Activated CD4-positive, alpha-beta T cell treated with anti-CD3 and anti-CD28 coated beads for 36 hours (primary cell): ENCODE data around the gene FOLR3. TPM values are rescaled to one million over a fixed set of nuclear protein-coding genes. Genes with fewer than 3 reads are reported as not detected.
A peak's percentile ranks its signal among the peaks of the same experiment; 100 is the strongest.

Source experiments
- ATAC-seq: fragments of 200-7000 bp; cut with Tn5 transposase; one replicate; pipeline ENCODE4 v1.10.0; 2021; ENCODE audit warnings: mild to moderate bottlenecking, moderate library complexity
- CTCF ChIA-PET: fragments of 350-600 bp; sonication (Branson Sonifier 250); formaldehyde crosslinking; loops from one replicate; lab custom pipeline; 2021; ENCODE audit warnings: antibody characterized with exemption; lab: Charles Lee
- POLR2A ChIA-PET: fragments of 350-600 bp; sonication (Branson Sonifier 250); formaldehyde crosslinking; loops from one replicate; lab custom pipeline; 2021; ENCODE audit warnings: antibody characterized with exemption, inconsistent platforms; lab: Charles Lee
- DNase-seq: peaks from one replicate; pipeline ENCODE4 v3.0.0-alpha.2; 2020
- H3K27ac Mint-ChIP-seq: one replicate; pipeline ENCODE4 v1.8.0; 2021; ENCODE audit warnings: mixed read lengths
- H3K27me3 Mint-ChIP-seq: one replicate; pipeline ENCODE4 v1.8.0; 2021; ENCODE audit warnings: mixed read lengths
- H3K36me3 Mint-ChIP-seq: one replicate; pipeline ENCODE4 v1.8.0; 2021; ENCODE audit warnings: low read depth, mixed read lengths
- H3K4me1 Mint-ChIP-seq: one replicate; pipeline ENCODE4 v1.8.0; 2021; ENCODE audit warnings: mixed read lengths
- H3K4me3 Mint-ChIP-seq: one replicate; pipeline ENCODE4 v1.8.0; 2021; ENCODE audit warnings: mild to moderate bottlenecking, moderate library complexity, mixed read lengths
- H3K9me3 Mint-ChIP-seq: one replicate; pipeline ENCODE4 v1.8.0; 2021; ENCODE audit warnings: low read depth, mixed read lengths
- intact Hi-C, 2 experiments: fragments of 100-400 bp; cut with DNase I in 1 of 2; cut with micrococcal nuclease in 1 of 2; formaldehyde crosslinking; loops; one replicate each; pipeline versions ENCODE4 v1.14.2 to v1.15.1; 2022 to 2024; cut with DNase I, micrococcal nuclease
- total RNA-seq, 2 experiments: library from RNA; stranded (reverse); gene quantifications; one replicate each; pipeline ENCODE4 v1.2.3, GENCODE V29; 2021

FOLR3 gene
- total RNA-seq, 2 experiments from 2014 or later, result not detected

DNA sequence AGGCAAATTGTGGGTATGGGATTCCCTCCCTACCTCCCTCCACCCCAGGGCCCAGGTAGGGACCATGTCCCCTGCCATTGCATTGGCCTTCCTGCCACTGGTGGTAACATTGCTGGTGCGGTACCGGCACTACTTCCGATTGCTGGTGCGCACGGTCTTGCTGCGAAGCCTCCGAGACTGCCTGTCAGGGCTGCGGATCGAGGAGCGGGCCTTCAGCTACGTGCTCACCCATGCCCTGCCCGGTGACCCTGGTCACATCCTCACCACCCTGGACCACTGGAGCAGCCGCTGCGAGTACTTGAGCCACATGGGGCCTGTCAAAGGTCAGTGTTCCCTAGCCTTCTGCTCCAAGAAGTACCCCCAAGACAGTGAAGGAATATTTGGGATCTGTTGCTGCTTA is 29.6 kb upstream of the FOLR3 start, which contains the start of gene TOMT:
Gene TOMT, plus strand, starts transcription at position 37 of the 400 bp plus-strand sequence. Its CDS starts 28 bp downstream, at position 65.
- H3K4me1 Mint-ChIP-seq, result peaks cover 28% of the 10 kb centered on the region
- peaks cover 14% of the 10 kb centered on the region for H3K36me3 Mint-ChIP-seq
- no peak within 1 kb of the TSS for H3K4me3 Mint-ChIP-seq
- H3K9me3 Mint-ChIP-seq, result no peaks in the 10 kb centered on the region
- POLR2A ChIA-PET, result no interaction called here
- no peaks in the 10 kb centered on the region for H3K27me3 Mint-ChIP-seq
- ATAC-seq (no peak), DNase-seq (no peak)
- intact Hi-C loops, result no loop called here
- H3K27ac Mint-ChIP-seq, result no peak within 1 kb of the TSS
- CTCF ChIA-PET, result interaction anchor here (0.8 to 2.6 kb wide), 3 partner anchors 24 to 41 kb away, joined by 3 to 10 read pairs (median 3); no protein-coding TSS in a partner anchor

DNA sequence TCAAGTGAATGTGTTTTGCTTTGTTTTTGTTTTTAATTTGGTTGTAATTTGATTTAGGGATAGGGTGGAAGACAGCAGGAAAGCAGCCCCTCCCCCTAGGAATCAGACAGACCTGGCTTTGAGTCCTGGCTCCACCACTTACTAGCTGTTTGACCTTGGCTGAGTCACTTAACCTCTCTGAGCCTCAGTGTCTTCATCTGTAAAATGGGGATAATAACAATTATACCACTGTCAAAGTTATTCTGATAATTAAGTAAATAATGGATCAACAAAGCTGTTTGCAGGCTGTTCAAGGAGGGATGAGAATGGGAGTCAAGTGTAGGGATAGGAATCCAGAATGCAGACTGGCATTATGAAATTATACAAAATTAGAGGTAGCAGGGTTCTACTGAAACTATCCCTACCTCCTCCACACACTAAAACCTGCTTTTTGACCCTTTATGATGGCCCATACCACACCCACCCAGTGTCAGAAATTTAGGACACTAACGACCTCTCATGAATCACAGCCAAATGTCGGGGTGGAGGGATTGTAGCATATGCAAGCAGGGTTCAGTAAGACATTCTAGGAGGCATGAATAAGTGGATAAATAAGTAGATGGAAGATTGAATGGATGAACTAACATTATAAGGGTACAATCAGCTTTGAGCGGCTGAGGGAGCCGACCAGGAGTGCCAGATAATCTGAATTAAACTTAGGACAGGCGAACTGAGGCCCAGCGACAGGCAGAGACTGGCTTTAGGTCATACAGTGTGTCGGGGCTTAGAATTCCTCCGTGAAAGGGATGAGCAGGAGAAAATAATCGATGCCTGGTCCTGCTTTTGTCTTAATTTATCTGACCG is 24.0 kb upstream of the FOLR3 start:
- H3K9me3 Mint-ChIP-seq, result no peaks in the 10 kb centered on the region
- H3K27ac Mint-ChIP-seq, result peak overlapping the region; percentile 98
- ChIA-PET CTCF (interaction anchor here (0.7 to 3.0 kb wide), 6 partner anchors 26 to 319 kb away, joined by 3 to 10 read pairs (median 4); partner anchors contain the start of gene XNDC1N), POLR2A (interaction anchor here (0.6 to 1.2 kb wide), 4 partner anchors 32 to 303 kb away, joined by 3 to 8 read pairs (median 4); partner anchors contain the start of genes NUMA1 and RNF121)
- H3K27me3 Mint-ChIP-seq, result no peaks in the 10 kb centered on the region
- intact Hi-C loops, result loop anchor here (1.0 to 10.0 kb wide), 13 partner anchors 8 to 1907 kb away; partner anchors contain the start of genes LAMTOR1 (in 2 of the 2), LRRC51 (in 2 of the 2), NUMA1 (in 2 of the 2) and XNDC1N (in 2 of the 2)
- H3K36me3 Mint-ChIP-seq, result peaks cover 4% of the 10 kb centered on the region
- no peak for DNase-seq
- H3K4me3 Mint-ChIP-seq, result peak overlapping the region; percentile 92
- peaks cover 16% of the 10 kb centered on the region for H3K4me1 Mint-ChIP-seq
- no peak for ATAC-seq

DNA sequence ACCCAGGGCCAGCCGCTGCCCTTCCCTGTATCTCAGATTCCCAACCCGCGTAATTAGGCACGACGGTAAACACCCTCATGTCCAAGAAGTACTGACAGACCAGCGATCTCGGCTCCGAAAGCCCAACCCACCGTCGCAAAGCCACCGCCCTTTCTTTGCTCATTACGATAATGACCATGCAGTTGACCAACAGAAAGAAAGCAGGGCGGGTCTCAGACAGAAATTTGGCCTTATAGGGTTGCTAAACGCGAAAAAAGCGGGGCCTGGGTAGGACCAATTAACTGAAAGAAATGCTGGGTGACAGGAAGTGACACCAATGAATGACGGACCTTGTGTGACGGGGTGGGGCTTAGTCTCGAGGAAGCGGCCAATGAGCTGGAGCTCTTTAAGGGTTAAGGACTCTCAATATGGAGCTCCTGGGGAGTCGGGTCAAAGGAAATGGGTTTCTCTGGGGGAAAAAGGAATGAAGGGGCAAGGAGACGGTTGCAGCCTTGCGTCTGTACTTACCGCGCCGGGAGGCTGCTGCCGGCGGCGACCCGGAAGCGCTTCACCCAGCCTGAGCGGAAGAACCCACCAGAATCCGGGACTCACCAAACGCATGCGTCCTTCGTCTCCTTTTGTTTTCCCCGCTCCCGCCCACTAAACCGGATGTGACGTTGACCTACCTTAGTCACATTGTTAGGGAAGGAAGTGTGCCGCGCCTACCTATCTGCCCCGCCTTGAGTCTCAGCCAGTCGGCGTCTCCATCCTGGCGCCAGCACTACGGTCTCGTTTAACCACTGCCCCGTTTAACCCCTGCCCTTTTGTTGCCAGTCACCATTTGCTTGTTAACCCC is 23.2 kb upstream of the FOLR3 start, which contains the start of gene ANAPC15:
Gene ANAPC15, minus strand, starts transcription at position 553 of the 835 bp plus-strand sequence. CDS start 1,419 bp downstream, outside the sequence.
- H3K9me3 Mint-ChIP-seq, result no peaks in the 10 kb centered on the region
- intact Hi-C loops, result loop anchor here (1.0 to 10.0 kb wide), 13 partner anchors 9 to 1908 kb away; partner anchors contain the start of genes LAMTOR1 (in 2 of the 2), LRRC51 (in 2 of the 2), NUMA1 (in 2 of the 2) and XNDC1N (in 2 of the 2)
- CTCF ChIA-PET, result interaction anchor here (0.7 to 3.0 kb wide), 7 partner anchors 27 to 319 kb away, joined by 3 to 10 read pairs (median 3); no protein-coding TSS in a partner anchor

DNA sequence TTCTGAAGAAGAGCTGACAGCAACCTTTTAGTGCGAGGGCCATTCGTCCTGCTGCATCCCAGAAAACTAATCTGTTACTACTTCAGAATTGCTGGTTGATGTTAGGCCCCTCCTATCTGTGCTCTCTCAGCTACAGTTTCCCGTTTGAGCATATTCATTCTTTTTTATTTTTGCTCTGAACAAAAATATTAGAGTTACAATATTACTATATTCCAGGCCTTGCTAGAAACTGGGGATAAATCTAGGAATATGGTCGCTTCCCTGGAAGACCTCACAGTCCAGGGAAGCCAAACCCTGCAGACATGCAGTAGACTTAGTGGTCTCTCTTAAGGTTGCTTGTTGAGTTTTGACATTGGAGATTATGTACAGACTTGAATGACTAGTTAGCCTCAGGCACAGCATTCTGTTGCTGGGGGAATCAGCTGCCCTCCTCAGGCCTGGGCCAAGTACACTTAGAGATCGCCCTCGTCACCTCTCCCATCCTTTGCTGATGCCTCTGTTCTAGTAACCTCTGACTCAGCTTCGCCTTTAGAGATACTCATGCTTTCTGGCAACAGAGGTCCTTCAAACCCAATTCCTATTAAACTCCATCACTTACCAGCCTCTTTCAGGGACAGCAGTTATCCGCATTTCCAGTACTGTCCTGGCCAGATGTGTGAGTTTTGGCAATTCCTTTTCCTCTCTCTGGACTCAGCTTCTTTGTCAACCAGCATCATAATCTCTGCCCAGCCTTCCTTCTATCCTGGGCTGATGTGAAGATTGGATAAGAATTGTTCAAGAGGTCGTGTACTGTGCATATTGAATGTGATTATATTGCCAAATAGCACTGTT is 22.3 kb upstream of the FOLR3 start:
- ChIA-PET CTCF (interaction anchor here (0.8 to 3.0 kb wide), 6 partner anchors 27 to 318 kb away, joined by 3 to 10 read pairs (median 3); no protein-coding TSS in a partner anchor), POLR2A (interaction anchor here (0.6 to 1.1 kb wide), 5 partner anchors 14 to 88 kb away, joined by 3 to 8 read pairs (median 4); partner anchors contain the start of gene NUMA1)
- Mint-ChIP-seq H3K4me3 (peak overlapping the region; percentile 92), H3K27me3 (no peaks in the 10 kb centered on the region), H3K27ac (peak overlapping the region; percentile 98), H3K36me3 (peaks cover 4% of the 10 kb centered on the region), H3K9me3 (no peaks in the 10 kb centered on the region), H3K4me1 (peaks cover 16% of the 10 kb centered on the region)
- peak; percentile 25 for DNase-seq
- ATAC-seq, result no peak
- intact Hi-C loops, result loop anchor here (1.0 to 10.0 kb wide), 13 partner anchors 10 to 1908 kb away; partner anchors contain the start of genes LAMTOR1 (in 2 of the 2), LRRC51 (in 2 of the 2), NUMA1 (in 2 of the 2) and XNDC1N (in 2 of the 2)

More for the DNA sequence above, 23.2 kb upstream of the FOLR3 start, which contains the start of gene ANAPC15:
- Mint-ChIP-seq H3K27me3 (no peaks in the 10 kb centered on the region), H3K4me1 (peaks cover 16% of the 10 kb centered on the region), H3K4me3 (peak within 1 kb of the TSS; percentile 92), H3K36me3 (peaks cover 4% of the 10 kb centered on the region), H3K27ac (peak within 1 kb of the TSS; percentile 98)
- POLR2A ChIA-PET, result interaction anchor here (0.6 to 1.2 kb wide), 8 partner anchors 14 to 302 kb away, joined by 3 to 8 read pairs (median 4); partner anchors contain the start of genes NUMA1 and RNF121
- ATAC-seq (peak; percentile 89), DNase-seq (peak; percentile 100)

DNA sequence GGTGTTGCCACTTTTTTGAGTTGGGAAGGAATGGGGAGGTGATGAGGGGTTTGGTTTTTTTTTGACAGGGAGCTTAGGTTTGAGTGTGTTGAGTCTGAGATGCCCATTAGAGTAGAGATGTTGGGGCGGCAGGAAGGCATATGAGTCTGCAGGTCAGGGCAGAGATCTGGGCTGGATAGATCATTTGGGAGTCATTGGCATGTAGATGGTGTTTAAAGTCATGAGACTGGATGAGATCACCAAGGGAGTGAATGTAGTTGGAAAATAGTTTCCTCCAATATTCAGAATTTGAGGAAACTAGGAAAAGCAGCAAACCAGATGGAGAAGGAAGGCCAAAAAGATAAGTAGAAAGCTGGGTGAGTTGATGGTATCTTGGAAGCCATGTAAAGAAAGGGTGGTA is 21.0 kb upstream of the FOLR3 start:
- no peak for DNase-seq
- Mint-ChIP-seq H3K4me1 (peaks cover 16% of the 10 kb centered on the region), H3K36me3 (peaks cover 4% of the 10 kb centered on the region), H3K4me3 (no peak overlapping the region), H3K27ac (no peak overlapping the region), H3K27me3 (no peaks in the 10 kb centered on the region), H3K9me3 (no peaks in the 10 kb centered on the region)
- intact Hi-C loops, result loop anchor here in 1 of 2 experiments (10.0 kb wide), 2 partner anchors 1030 to 1910 kb away; partner anchors contain the start of genes FADD and FCHSD2
- ChIA-PET CTCF (interaction anchor here (0.9 to 1.2 kb wide), 2 partner anchors 23 to 71 kb away, joined by 3 to 4 read pairs; no protein-coding TSS in a partner anchor), POLR2A (interaction anchor here (0.7 kb wide), 1 partner anchor 195 kb away, joined by 3 read pairs; no protein-coding TSS in a partner anchor)
- ATAC-seq, result no peak

DNA sequence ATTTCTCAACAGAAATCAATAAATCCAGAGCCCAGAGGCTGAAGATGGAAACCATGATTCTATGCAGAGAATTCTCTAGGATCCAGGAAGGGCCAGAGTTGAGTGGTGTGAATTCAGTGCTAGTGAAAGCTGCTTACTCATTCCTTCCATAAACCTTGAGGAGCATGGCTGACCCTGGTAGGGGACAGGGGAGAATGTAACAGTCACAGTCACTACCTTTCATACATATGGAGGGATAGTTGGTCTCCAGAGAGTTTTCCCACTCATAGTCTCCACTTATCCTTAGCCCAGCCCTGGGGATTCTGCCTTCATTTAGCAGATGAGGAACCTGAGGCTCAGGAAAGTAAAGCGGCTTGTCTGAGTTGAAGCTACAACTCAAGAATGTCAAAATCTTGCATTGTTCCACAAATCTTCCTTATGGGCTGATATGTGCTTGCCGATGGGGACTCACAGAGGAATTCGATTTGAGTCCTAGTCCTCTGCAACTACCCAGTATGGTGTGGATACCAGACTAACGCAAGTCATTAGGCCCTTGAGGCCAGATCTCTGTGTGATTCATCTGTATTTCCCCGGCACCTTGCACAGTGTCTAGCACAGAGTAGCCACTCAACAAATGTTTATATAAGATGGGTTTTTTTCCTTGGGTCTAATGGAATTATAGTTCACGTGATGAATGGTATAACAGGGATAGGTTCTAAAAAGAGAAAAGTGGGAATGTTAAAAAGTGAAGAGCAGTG is 19.3 kb upstream of the FOLR3 start:
- Mint-ChIP-seq H3K27ac (no peak overlapping the region), H3K27me3 (peaks cover 3% of the 10 kb centered on the region), H3K9me3 (no peaks in the 10 kb centered on the region), H3K4me3 (no peak overlapping the region), H3K36me3 (no peaks in the 10 kb centered on the region), H3K4me1 (peaks cover 13% of the 10 kb centered on the region)
- no peak for DNase-seq
- ATAC-seq, result no peak
- CTCF ChIA-PET, result interaction anchor here (0.6 to 0.8 kb wide), 2 partner anchors 12 to 759 kb away, joined by 3 read pairs; no protein-coding TSS in a partner anchor
- intact Hi-C loops, result loop anchor here in 1 of 2 experiments (10.0 kb wide), 2 partner anchors 1029 to 1911 kb away; partner anchors contain the start of genes FADD and FCHSD2
- POLR2A ChIA-PET, result no interaction called here

DNA sequence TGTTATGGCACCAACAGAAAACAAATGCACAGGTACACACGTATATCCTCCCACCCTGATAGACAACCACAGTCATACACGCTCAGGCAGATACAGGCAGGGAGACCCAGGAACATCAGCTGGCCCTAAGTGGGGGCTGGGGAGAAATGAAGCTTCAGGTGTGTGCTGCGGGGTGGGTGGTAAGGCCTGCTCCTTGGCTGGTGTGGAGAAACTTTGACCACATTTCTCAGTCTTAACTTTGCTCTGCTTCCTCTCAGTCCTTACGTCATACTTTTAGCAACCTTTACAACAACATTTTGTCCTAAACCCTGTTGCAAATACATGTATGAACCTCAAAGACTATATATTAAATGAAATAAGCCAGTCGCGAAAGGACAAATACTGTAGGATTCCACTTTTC is 16.3 kb upstream of the FOLR3 start:
- DNase-seq (no peak), ATAC-seq (no peak)
- H3K4me1 Mint-ChIP-seq, result no peaks in the 10 kb centered on the region
- no peak overlapping the region for H3K4me3 Mint-ChIP-seq
- ChIA-PET CTCF (interaction anchor here (1.0 to 1.8 kb wide), 2 partner anchors 10 to 25 kb away, joined by 3 to 7 read pairs; no protein-coding TSS in a partner anchor), POLR2A (no interaction called here)
- no peaks in the 10 kb centered on the region for H3K36me3 Mint-ChIP-seq
- peaks cover 3% of the 10 kb centered on the region for H3K27me3 Mint-ChIP-seq
- intact Hi-C loops, result loop anchor here in 1 of 2 experiments (10.0 kb wide), 2 partner anchors 1026 to 1914 kb away; partner anchors contain the start of genes FADD and FCHSD2
- H3K27ac Mint-ChIP-seq, result no peak overlapping the region
- no peaks in the 10 kb centered on the region for H3K9me3 Mint-ChIP-seq

- Mint-ChIP-seq H3K4me3 (no peak overlapping the region), H3K27me3 (peaks cover 3% of the 10 kb centered on the region)
- POLR2A ChIA-PET, result no interaction called here
Measured at GRCh38 chr11:72120930-72121329, 14.6 kb upstream of the FOLR3 start.

DNA sequence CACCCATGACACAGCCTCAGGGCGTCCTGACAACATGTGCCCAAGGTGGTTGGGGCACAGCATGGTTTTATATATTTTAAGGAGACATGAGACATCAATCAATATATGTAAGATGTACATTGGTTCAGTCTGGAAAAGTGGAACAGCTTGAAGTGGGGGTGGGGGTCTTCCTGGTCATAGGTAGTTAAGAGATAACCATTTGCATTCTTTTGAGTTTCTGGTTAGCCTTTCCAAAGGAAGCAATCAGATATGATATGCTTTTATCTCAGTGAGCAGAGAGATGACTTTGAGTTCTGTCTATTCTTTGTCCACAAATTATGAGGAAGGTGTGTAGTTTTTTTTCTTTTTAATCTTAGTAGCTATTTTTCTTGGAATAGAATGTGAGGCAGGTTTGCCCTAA is 12.9 kb upstream of the FOLR3 start:
- Mint-ChIP-seq H3K9me3 (peaks cover under 1% of the 10 kb centered on the region), H3K4me3 (no peak overlapping the region), H3K27me3 (peaks cover 3% of the 10 kb centered on the region), H3K36me3 (no peaks in the 10 kb centered on the region), H3K4me1 (no peaks in the 10 kb centered on the region), H3K27ac (no peak overlapping the region)
- CTCF ChIA-PET, result interaction anchor here (0.7 to 1.7 kb wide), 2 partner anchors 22 to 25 kb away, joined by 3 to 8 read pairs; no protein-coding TSS in a partner anchor
- no peak for ATAC-seq
- intact Hi-C loops, result no loop called here
- no peak for DNase-seq
- POLR2A ChIA-PET, result no interaction called here

More at GRCh38 chr11:72120930-72121329, 14.6 kb upstream of the FOLR3 start:
- Mint-ChIP-seq H3K9me3 (no peaks in the 10 kb centered on the region), H3K4me1 (no peaks in the 10 kb centered on the region), H3K27ac (no peak overlapping the region), H3K36me3 (no peaks in the 10 kb centered on the region)
- intact Hi-C loops, result no loop called here
- no peak for DNase-seq
- no peak for ATAC-seq
- CTCF ChIA-PET, result interaction anchor here (0.7 kb wide), 1 partner anchor 174 kb away, joined by 3 read pairs; no protein-coding TSS in a partner anchor
